HEK293 (cell line): ENCODE results near the gene PLEK2.

Experiments
- CTCF ChIA-PET: fragments of 350-600 bp; formaldehyde crosslinking; extraction: SDS; loops from one replicate; lab custom pipeline; 2021; ENCODE audit warnings: antibody characterized with exemption; lab: Yijun Ruan, JAX
- POLR2A ChIA-PET: fragments of 300-600 bp; formaldehyde crosslinking; extraction: SDS; loops from one replicate; lab custom pipeline; 2020; ENCODE audit warnings: antibody characterized with exemption, inconsistent platforms; lab: Yijun Ruan, JAX
- H3K27ac ChIP-seq: fragments of 200-500 bp; sonication (Bioruptor generic); 2 replicates; pipeline ENCODE4 v1.5.1; 2014; ENCODE audit warnings: low read depth, low read length, control low read depth, inconsistent platforms; ENCODE audit errors: extremely low read depth
- H3K36me3 ChIP-seq, 2 experiments: fragments of 200-500 bp in 1 of 2; sonication (Bioruptor generic) in 1 of 2; 1 replicate in 1 of 2; 2 replicates in 1 of 2; pipeline ENCODE4 v1.5.1; 2014 to 2017; ENCODE audit warnings: inconsistent platforms in 2 of 2, low read length in 2 of 2; ENCODE audit not compliant: control insufficient read depth in 2 of 2, insufficient read depth in 1 of 2
- H3K4me1 ChIP-seq: fragments of 200-500 bp; sonication (Bioruptor generic); 2 replicates; pipeline ENCODE4 v1.5.1; 2014; ENCODE audit warnings: mild to moderate bottlenecking, low read length, inconsistent platforms; ENCODE audit not compliant: control insufficient read depth, insufficient read depth
- H3K4me3 ChIP-seq: 2 replicates; pipeline ENCODE4 v1.5.1; 2011; ENCODE audit warnings: low read depth, mild to moderate bottlenecking, control low read depth, low read length, moderate library complexity
- H3K9me3 ChIP-seq: fragments of 200-500 bp; sonication (Bioruptor generic); 2 replicates; pipeline ENCODE4 v1.5.1; 2014; ENCODE audit warnings: low read depth, low read length, inconsistent platforms; ENCODE audit not compliant: control insufficient read depth, insufficient read depth
- AEBP2 ChIP-seq: fragments of 450-650 bp; formaldehyde crosslinking; IDR thresholded peaks from 2 replicates; pipeline ENCODE4 v1.5.1; 2016; ENCODE audit warnings: missing biosample characterization, missing genetic modification characterization, borderline replicate concordance
- HOXA7 ChIP-seq: sonication (generic); formaldehyde crosslinking; IDR thresholded peaks from 2 replicates; pipeline ENCODE4 v1.8.1; 2022; ENCODE audit warnings: missing genetic modification reagents, borderline replicate concordance
- KLF10 ChIP-seq: fragments of 450-650 bp; IDR thresholded peaks from 2 replicates; pipeline ENCODE4 v1.5.1; 2018; ENCODE audit warnings: missing biosample characterization, mild to moderate bottlenecking, missing genetic modification characterization
- MYNN ChIP-seq: fragments of 450-650 bp; formaldehyde crosslinking; IDR thresholded peaks from 2 replicates; pipeline ENCODE4 v1.5.1; 2016; ENCODE audit warnings: missing biosample characterization, missing genetic modification characterization, borderline replicate concordance
- TRIM28 ChIP-seq: IDR thresholded peaks from 2 replicates; pipeline ENCODE4 v1.6.1; 2011; ENCODE audit warnings: low read length, control low read depth, borderline replicate concordance
- ZNF112 ChIP-seq: fragments of 450-650 bp; formaldehyde crosslinking; IDR thresholded peaks from 2 replicates; pipeline ENCODE4 v1.5.0; 2017; ENCODE audit warnings: missing biosample characterization, missing genetic modification characterization
- ZNF221 ChIP-seq: fragments of 450-650 bp; formaldehyde crosslinking; IDR thresholded peaks from 2 replicates; pipeline ENCODE4 v1.5.1; 2017; ENCODE audit warnings: missing biosample characterization, missing genetic modification characterization, borderline replicate concordance
- ZNF23 ChIP-seq: fragments of 450-650 bp; formaldehyde crosslinking; IDR thresholded peaks from 2 replicates; pipeline ENCODE4 v1.5.1; 2016; ENCODE audit warnings: missing biosample characterization, missing genetic modification characterization, borderline replicate concordance
- ZNF24 ChIP-seq: fragments of 450-650 bp; formaldehyde crosslinking; IDR thresholded peaks from 2 replicates; pipeline ENCODE4 v1.5.1; 2016; ENCODE audit warnings: missing biosample characterization, missing genetic modification characterization
- ZNF248 ChIP-seq: fragments of 450-650 bp; formaldehyde crosslinking; IDR thresholded peaks from 2 replicates; pipeline ENCODE4 v1.5.1; 2017; ENCODE audit warnings: missing biosample characterization, missing genetic modification characterization
- ZNF350 ChIP-seq: fragments of 450-650 bp; formaldehyde crosslinking; IDR thresholded peaks from 2 replicates; pipeline ENCODE4 v1.5.0; 2017; ENCODE audit warnings: missing biosample characterization, mild to moderate bottlenecking, missing genetic modification characterization
- ZNF423 ChIP-seq: fragments of 450-650 bp; formaldehyde crosslinking; IDR thresholded peaks from 2 replicates; pipeline ENCODE4 v1.5.1; 2016; ENCODE audit warnings: missing biosample characterization, missing genetic modification characterization
- ZNF488 ChIP-seq: fragments of 450-650 bp; formaldehyde crosslinking; IDR thresholded peaks from 2 replicates; pipeline ENCODE4 v1.5.1; 2016; ENCODE audit warnings: missing biosample characterization, missing genetic modification characterization
- ZNF600 ChIP-seq: fragments of 450-650 bp; formaldehyde crosslinking; IDR thresholded peaks from 2 replicates; pipeline ENCODE4 v1.5.1; 2016; ENCODE audit warnings: missing biosample characterization, missing genetic modification characterization
- ZNF670 ChIP-seq: fragments of 450-650 bp; formaldehyde crosslinking; IDR thresholded peaks from 2 replicates; pipeline ENCODE4 v1.5.1; 2016; ENCODE audit warnings: missing biosample characterization, missing genetic modification characterization, low read depth
- ZSCAN5A ChIP-seq: fragments of 450-650 bp; formaldehyde crosslinking; IDR thresholded peaks from 2 replicates; pipeline ENCODE4 v1.5.1; 2016; ENCODE audit warnings: missing biosample characterization, missing genetic modification characterization
- TF ChIP-seq, protein P1 (sequence below): fragments of 450-650 bp; formaldehyde crosslinking; IDR thresholded peaks from 2 replicates; pipeline ENCODE4 v1.5.1; 2016; ENCODE audit warnings: missing biosample characterization, missing genetic modification characterization
- TF ChIP-seq, protein P2 (sequence below): fragments of 450-650 bp; formaldehyde crosslinking; IDR thresholded peaks from 2 replicates; pipeline ENCODE4 v1.5.1; 2017; ENCODE audit warnings: missing biosample characterization, mild to moderate bottlenecking, missing genetic modification characterization, moderate library complexity
- TF ChIP-seq, protein P3 (sequence below): fragments of 450-650 bp; formaldehyde crosslinking; IDR thresholded peaks from 2 replicates; pipeline ENCODE4 v1.5.1; 2016; ENCODE audit warnings: missing biosample characterization, missing genetic modification characterization
- TF ChIP-seq, protein P4 (sequence below): sonication (generic); formaldehyde crosslinking; IDR thresholded peaks from 2 replicates; pipeline ENCODE4 v1.8.1; 2022; ENCODE audit warnings: mild to moderate bottlenecking, moderate library complexity, missing genetic modification reagents
- TF ChIP-seq, protein P5 (sequence below): fragments of 450-650 bp; formaldehyde crosslinking; IDR thresholded peaks from 2 replicates; pipeline ENCODE4; 2016; ENCODE audit warnings: missing biosample characterization, missing genetic modification characterization
- TF ChIP-seq, protein P6 (sequence below): fragments of 450-650 bp; formaldehyde crosslinking; IDR thresholded peaks from 2 replicates; pipeline ENCODE4 v1.5.1; 2016; ENCODE audit warnings: missing biosample characterization, missing genetic modification characterization

PLEK2 gene

GRCh38 chr14:67373347-67373746 lies 38.6 kb downstream of the PLEK2 start:
- Histone ChIP-seq H3K36me3 (peaks cover 80 to 93% of the 10 kb centered on the region in 2 experiments), H3K27ac (no peak overlapping the region), H3K4me3 (no peak overlapping the region), H3K9me3 (no peaks in the 10 kb centered on the region), H3K4me1 (no peaks in the 10 kb centered on the region)
- CTCF ChIA-PET = no interaction called here
- no peak for TF ChIP-seq TRIM28
- TF ChIP-seq ZNF221 = no peak
- no peak for TF ChIP-seq ZNF670 (tag by site-specific recombination)
- no peak for TF ChIP-seq AEBP2 (tag by site-specific recombination)
- TF ChIP-seq ZNF23 (tag by site-specific recombination) = no peak
- TF ChIP-seq HOXA7 (CRISPR knock-in tag) = no peak
- POLR2A ChIA-PET = no interaction called here

- POLR2A ChIA-PET = no interaction called here
- CTCF ChIA-PET = no interaction called here
- TF ChIP-seq ZNF112 = no peak
- no peak for TF ChIP-seq KLF10 (tag by site-specific recombination)
- TF ChIP-seq, protein P1, sequence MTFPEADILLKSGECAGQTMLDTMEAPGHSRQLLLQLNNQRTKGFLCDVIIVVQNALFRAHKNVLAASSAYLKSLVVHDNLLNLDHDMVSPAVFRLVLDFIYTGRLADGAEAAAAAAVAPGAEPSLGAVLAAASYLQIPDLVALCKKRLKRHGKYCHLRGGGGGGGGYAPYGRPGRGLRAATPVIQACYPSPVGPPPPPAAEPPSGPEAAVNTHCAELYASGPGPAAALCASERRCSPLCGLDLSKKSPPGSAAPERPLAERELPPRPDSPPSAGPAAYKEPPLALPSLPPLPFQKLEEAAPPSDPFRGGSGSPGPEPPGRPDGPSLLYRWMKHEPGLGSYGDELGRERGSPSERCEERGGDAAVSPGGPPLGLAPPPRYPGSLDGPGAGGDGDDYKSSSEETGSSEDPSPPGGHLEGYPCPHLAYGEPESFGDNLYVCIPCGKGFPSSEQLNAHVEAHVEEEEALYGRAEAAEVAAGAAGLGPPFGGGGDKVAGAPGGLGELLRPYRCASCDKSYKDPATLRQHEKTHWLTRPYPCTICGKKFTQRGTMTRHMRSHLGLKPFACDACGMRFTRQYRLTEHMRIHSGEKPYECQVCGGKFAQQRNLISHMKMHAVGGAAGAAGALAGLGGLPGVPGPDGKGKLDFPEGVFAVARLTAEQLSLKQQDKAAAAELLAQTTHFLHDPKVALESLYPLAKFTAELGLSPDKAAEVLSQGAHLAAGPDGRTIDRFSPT (tag by site-specific recombination) = no peak
- no peak for TF ChIP-seq ZSCAN5A
- TF ChIP-seq ZNF248 = no peak
- no peak for TF ChIP-seq ZNF423
- TF ChIP-seq, protein P2, sequence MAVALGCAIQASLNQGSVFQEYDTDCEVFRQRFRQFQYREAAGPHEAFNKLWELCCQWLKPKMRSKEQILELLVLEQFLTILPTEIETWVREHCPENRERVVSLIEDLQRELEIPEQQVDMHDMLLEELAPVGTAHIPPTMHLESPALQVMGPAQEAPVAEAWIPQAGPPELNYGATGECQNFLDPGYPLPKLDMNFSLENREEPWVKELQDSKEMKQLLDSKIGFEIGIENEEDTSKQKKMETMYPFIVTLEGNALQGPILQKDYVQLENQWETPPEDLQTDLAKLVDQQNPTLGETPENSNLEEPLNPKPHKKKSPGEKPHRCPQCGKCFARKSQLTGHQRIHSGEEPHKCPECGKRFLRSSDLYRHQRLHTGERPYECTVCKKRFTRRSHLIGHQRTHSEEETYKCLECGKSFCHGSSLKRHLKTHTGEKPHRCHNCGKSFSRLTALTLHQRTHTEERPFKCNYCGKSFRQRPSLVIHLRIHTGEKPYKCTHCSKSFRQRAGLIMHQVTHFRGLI = no peak
- TF ChIP-seq, protein P3, sequence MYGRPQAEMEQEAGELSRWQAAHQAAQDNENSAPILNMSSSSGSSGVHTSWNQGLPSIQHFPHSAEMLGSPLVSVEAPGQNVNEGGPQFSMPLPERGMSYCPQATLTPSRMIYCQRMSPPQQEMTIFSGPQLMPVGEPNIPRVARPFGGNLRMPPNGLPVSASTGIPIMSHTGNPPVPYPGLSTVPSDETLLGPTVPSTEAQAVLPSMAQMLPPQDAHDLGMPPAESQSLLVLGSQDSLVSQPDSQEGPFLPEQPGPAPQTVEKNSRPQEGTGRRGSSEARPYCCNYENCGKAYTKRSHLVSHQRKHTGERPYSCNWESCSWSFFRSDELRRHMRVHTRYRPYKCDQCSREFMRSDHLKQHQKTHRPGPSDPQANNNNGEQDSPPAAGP = no peak
- TF ChIP-seq ZNF350 = no peak
- no peak for TF ChIP-seq ZNF488
- TF ChIP-seq, protein P4, sequence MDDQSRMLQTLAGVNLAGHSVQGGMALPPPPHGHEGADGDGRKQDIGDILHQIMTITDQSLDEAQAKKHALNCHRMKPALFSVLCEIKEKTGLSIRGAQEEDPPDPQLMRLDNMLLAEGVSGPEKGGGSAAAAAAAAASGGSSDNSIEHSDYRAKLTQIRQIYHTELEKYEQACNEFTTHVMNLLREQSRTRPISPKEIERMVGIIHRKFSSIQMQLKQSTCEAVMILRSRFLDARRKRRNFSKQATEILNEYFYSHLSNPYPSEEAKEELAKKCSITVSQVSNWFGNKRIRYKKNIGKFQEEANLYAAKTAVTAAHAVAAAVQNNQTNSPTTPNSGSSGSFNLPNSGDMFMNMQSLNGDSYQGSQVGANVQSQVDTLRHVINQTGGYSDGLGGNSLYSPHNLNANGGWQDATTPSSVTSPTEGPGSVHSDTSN (CRISPR knock-in tag) = no peak
- TF ChIP-seq ZNF24 (tag by site-specific recombination) = no peak
- TF ChIP-seq, protein P5, sequence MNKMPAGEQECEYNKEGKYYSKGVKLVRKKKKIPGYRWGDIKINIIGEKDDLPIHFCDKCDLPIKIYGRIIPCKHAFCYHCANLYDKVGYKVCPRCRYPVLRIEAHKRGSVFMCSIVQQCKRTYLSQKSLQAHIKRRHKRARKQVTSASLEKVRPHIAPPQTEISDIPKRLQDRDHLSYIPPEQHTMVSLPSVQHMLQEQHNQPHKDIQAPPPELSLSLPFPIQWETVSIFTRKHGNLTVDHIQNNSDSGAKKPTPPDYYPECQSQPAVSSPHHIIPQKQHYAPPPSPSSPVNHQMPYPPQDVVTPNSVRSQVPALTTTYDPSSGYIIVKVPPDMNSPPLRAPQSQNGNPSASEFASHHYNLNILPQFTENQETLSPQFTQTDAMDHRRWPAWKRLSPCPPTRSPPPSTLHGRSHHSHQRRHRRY (tag by site-specific recombination) = no peak
- TF ChIP-seq ZNF600 (tag by site-specific recombination) = no peak
- TF ChIP-seq MYNN = no peak
- TF ChIP-seq, protein P6, sequence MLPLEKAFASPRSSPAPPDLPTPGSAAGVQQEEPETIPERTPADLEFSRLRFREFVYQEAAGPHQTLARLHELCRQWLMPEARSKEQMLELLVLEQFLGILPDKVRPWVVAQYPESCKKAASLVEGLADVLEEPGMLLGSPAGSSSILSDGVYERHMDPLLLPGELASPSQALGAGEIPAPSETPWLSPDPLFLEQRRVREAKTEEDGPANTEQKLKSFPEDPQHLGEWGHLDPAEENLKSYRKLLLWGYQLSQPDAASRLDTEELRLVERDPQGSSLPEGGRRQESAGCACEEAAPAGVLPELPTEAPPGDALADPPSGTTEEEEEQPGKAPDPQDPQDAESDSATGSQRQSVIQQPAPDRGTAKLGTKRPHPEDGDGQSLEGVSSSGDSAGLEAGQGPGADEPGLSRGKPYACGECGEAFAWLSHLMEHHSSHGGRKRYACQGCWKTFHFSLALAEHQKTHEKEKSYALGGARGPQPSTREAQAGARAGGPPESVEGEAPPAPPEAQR (tag by site-specific recombination) = no peak
- H3K4me1 ChIP-seq = no peaks in the 10 kb centered on the region
- H3K36me3 ChIP-seq = peaks cover 79 to 93% of the 10 kb centered on the region in 2 experiments
- no peak overlapping the region for H3K4me3 ChIP-seq
- H3K27ac ChIP-seq = no peak overlapping the region
- no peaks in the 10 kb centered on the region for H3K9me3 ChIP-seq
These were observed 39.1 kb downstream of the PLEK2 start for GRCh38 chr14:67372833-67373232.
